Measurements from ENCODE around the gene KCTD8. TPM values are rescaled to one million over a fixed set of nuclear protein-coding genes. Genes with fewer than 3 reads are reported as not detected.
"Not testable (repeated sequence)": the region's sequence is repeated elsewhere in the genome, so short reads cannot be mapped to it uniquely, and the experiment has no call there.

KCTD8 gene
- total and polyA plus RNA-seq, 8 donors, result 0.18 to 21.4 (median 1.2) TPM; not detected in 2

GRCh38 chr4:44186850-44187246 lies 261.8 kb downstream of the KCTD8 start:
- no peak overlapping the region for H3K4me3 ChIP-seq

GRCh38 chr4:44186096-44186849 lies 262.3 kb downstream of the KCTD8 start:
- peaks cover 0 to 9% (median 4%) of the 10 kb centered on the region in 4 donors for H3K9me3 ChIP-seq
- H3K27ac ChIP-seq, result no peak overlapping the region
- no peaks in the 10 kb centered on the region for H3K27me3 ChIP-seq
- 88 to 92% (median 89%) methylated on average over 23 of the region's 23 CpGs for WGBS, 5 donors
- intact Hi-C loops (cut with DNase I; ENCODE audit: low total_unique reads), result no loop called here
- no peak for DNase-seq
- no peaks in the 10 kb centered on the region for H3K36me3 ChIP-seq
- H3K4me1 ChIP-seq, result no peaks in the 10 kb centered on the region
- TF ChIP-seq POLR2AphosphoS5 (IDR thresholded peaks at IDR 0.05), result no peak
- TF ChIP-seq POLR2A (IDR thresholded peaks at IDR 0.05), result no peak
- TF ChIP-seq CTCF (IDR thresholded peaks at IDR 0.05), result no peak
- TF ChIP-seq EP300 (IDR thresholded peaks at IDR 0.05), result no peak
- H3K4me3 ChIP-seq, result no peak overlapping the region

More at GRCh38 chr4:44186850-44187246, 261.8 kb downstream of the KCTD8 start:
- Histone ChIP-seq H3K36me3 (no peaks in the 10 kb centered on the region), H3K9me3 (peaks cover 0 to 9% (median 1%) of the 10 kb centered on the region in 4 donors), H3K27ac (no peak overlapping the region), H3K4me1 (no peaks in the 10 kb centered on the region), H3K27me3 (no peaks in the 10 kb centered on the region)
- no peak for DNase-seq
- intact Hi-C loops (cut with DNase I; ENCODE audit: low total_unique reads), result no loop called here
- TF ChIP-seq CTCF (IDR thresholded peaks at IDR 0.05) (no peak), POLR2AphosphoS5 (IDR thresholded peaks at IDR 0.05) (no peak), EP300 (IDR thresholded peaks at IDR 0.05) (no peak), POLR2A (IDR thresholded peaks at IDR 0.05) (no peak)
- WGBS, 5 donors, result 64 to 86% (median 81%) methylated on average over 1 of the region's 1 CpG

GRCh38 chr4:44181491-44182349 lies 266.9 kb downstream of the KCTD8 start:
- H3K27ac ChIP-seq; H3K4me1 ChIP-seq; H3K36me3 ChIP-seq; H3K27me3 ChIP-seq; intact Hi-C loops (cut with DNase I; ENCODE audit: low total_unique reads); DNase-seq; H3K4me3 ChIP-seq: not testable (repeated sequence)
- H3K9me3 ChIP-seq, result peaks cover 0 to 11% (median 5%) of the 10 kb centered on the region in 4 donors
- WGBS, 5 donors, result 95 to 97% (median 96%) methylated on average over 15 to 54 of the region's 54 CpGs

GRCh38 chr4:44167766-44168165 lies 280.8 kb downstream of the KCTD8 start:
- DNase-seq; intact Hi-C loops (cut with DNase I; ENCODE audit: low total_unique reads); H3K4me3 ChIP-seq; H3K36me3 ChIP-seq; H3K4me1 ChIP-seq; H3K27ac ChIP-seq; H3K27me3 ChIP-seq: not testable (repeated sequence)
- H3K9me3 ChIP-seq, result peaks cover 0 to 12% (median 5%) of the 10 kb centered on the region in 4 donors
- WGBS, 5 donors, result 95 to 100% (median 97%) methylated on average over 7 to 27 of the region's 27 CpGs

- Histone ChIP-seq H3K27me3 (no peaks in the 10 kb centered on the region), H3K27ac (no peak overlapping the region), H3K4me3 (no peak overlapping the region), H3K4me1 (peaks cover 0 to 9% (median 3%) of the 10 kb centered on the region in 4 donors), H3K36me3 (no peaks in the 10 kb centered on the region), H3K9me3 (peaks cover 0 to 12% (median 5%) of the 10 kb centered on the region in 4 donors)
- 47 to 91% (median 84%) methylated on average over 1 of the region's 1 CpG for WGBS, 5 donors
- intact Hi-C loops (cut with DNase I; ENCODE audit: low total_unique reads), result no loop called here
- DNase-seq, result no peak
- TF ChIP-seq POLR2AphosphoS5 (IDR thresholded peaks at IDR 0.05) (no peak), CTCF (IDR thresholded peaks at IDR 0.05) (no peak), POLR2A (IDR thresholded peaks at IDR 0.05) (no peak), EP300 (IDR thresholded peaks at IDR 0.05) (no peak)
Measured at GRCh38 chr4:44165938-44166337, 282.7 kb downstream of the KCTD8 start.

All from stomach (tissue), 9 donors.